Measurements from ENCODE around the gene PHF3. TPM values are rescaled to one million over a fixed set of nuclear protein-coding genes. Genes with fewer than 3 reads are reported as not detected.

PHF3 gene
- total RNA-seq, 3 donors from 2014 or later: 76.0 to 110 (median 90.4) TPM

GRCh38 chr6:63644668-63645326, 9.2 kb downstream of the PHF3 start:
- DNase-seq (ENCODE audit: low spot score in 2 of 2): peak in 1 of 2 donors; percentile 23
- Histone ChIP-seq H3K36me3 (no peaks in the 10 kb centered on the region), H3K9me3 (no peaks in the 10 kb centered on the region), H3K4me3 (no peak overlapping the region), H3K27me3 (no peaks in the 10 kb centered on the region), H3K27ac (peak overlapping the region in 1 of 2 donors; percentile 17), H3K4me1 (peaks cover 0 to 24% of the 10 kb centered on the region in 2 donors)
- intact Hi-C loops (cut with DNase I; ENCODE audit: low total_unique reads): no loop called here
- no peak for TF ChIP-seq CTCF (IDR thresholded peaks at IDR 0.05)
- no peak for TF ChIP-seq POLR2AphosphoS5 (IDR thresholded peaks at IDR 0.05)
- TF ChIP-seq POLR2A (IDR thresholded peaks at IDR 0.05): no peak

- Histone ChIP-seq H3K9me3 (no peaks in the 10 kb centered on the region), H3K4me1 (peaks cover 0 to 12% of the 10 kb centered on the region in 2 donors), H3K27ac (no peak overlapping the region), H3K36me3 (no peaks in the 10 kb centered on the region), H3K27me3 (no peaks in the 10 kb centered on the region), H3K4me3 (no peak overlapping the region)
- intact Hi-C loops (cut with DNase I; ENCODE audit: low total_unique reads): no loop called here
- no peak for DNase-seq (ENCODE audit: low spot score in 2 of 2)
- TF ChIP-seq CTCF (IDR thresholded peaks at IDR 0.05) (no peak), POLR2A (IDR thresholded peaks at IDR 0.05) (no peak), POLR2AphosphoS5 (IDR thresholded peaks at IDR 0.05) (no peak)
These were observed 13.7 kb downstream of the PHF3 start for GRCh38 chr6:63649269-63649668.

GRCh38 chr6:63649847-63650265, 14.3 kb downstream of the PHF3 start:
- H3K4me3 ChIP-seq: no peak overlapping the region
- TF ChIP-seq POLR2AphosphoS5 (IDR thresholded peaks at IDR 0.05): no peak
- TF ChIP-seq POLR2A (IDR thresholded peaks at IDR 0.05): no peak
- no peak for TF ChIP-seq CTCF (IDR thresholded peaks at IDR 0.05)
- peaks cover 0 to 11% of the 10 kb centered on the region in 2 donors for H3K4me1 ChIP-seq
- H3K27ac ChIP-seq: no peak overlapping the region
- H3K9me3 ChIP-seq: no peaks in the 10 kb centered on the region
- intact Hi-C loops (cut with DNase I; ENCODE audit: low total_unique reads): no loop called here
- H3K36me3 ChIP-seq: no peaks in the 10 kb centered on the region
- H3K27me3 ChIP-seq: no peaks in the 10 kb centered on the region
- no peak for DNase-seq (ENCODE audit: low spot score in 2 of 2)

GRCh38 chr6:63652980-63653379, 17.4 kb downstream of the PHF3 start:
- no peak overlapping the region for H3K27ac ChIP-seq
- H3K4me1 ChIP-seq: no peaks in the 10 kb centered on the region
- no peaks in the 10 kb centered on the region for H3K27me3 ChIP-seq
- H3K9me3 ChIP-seq: no peaks in the 10 kb centered on the region
- no peak for DNase-seq (ENCODE audit: low spot score in 2 of 2)
- no peak for TF ChIP-seq POLR2AphosphoS5 (IDR thresholded peaks at IDR 0.05)
- no peak for TF ChIP-seq CTCF (IDR thresholded peaks at IDR 0.05)
- no peak for TF ChIP-seq POLR2A (IDR thresholded peaks at IDR 0.05)
- H3K36me3 ChIP-seq: no peaks in the 10 kb centered on the region
- H3K4me3 ChIP-seq: no peak overlapping the region
- intact Hi-C loops (cut with DNase I; ENCODE audit: low total_unique reads): no loop called here

- Histone ChIP-seq H3K27me3 (no peaks in the 10 kb centered on the region), H3K4me3 (no peak overlapping the region), H3K9me3 (no peaks in the 10 kb centered on the region), H3K4me1 (no peaks in the 10 kb centered on the region), H3K36me3 (no peaks in the 10 kb centered on the region), H3K27ac (no peak overlapping the region)
- intact Hi-C loops (cut with DNase I; ENCODE audit: low total_unique reads): no loop called here
- TF ChIP-seq POLR2A (IDR thresholded peaks at IDR 0.05): no peak
- TF ChIP-seq CTCF (IDR thresholded peaks at IDR 0.05): no peak
- no peak for TF ChIP-seq POLR2AphosphoS5 (IDR thresholded peaks at IDR 0.05)
- DNase-seq (ENCODE audit: low spot score in 2 of 2): no peak
These were observed 25.2 kb downstream of the PHF3 start for GRCh38 chr6:63660757-63661156.

Data from breast epithelium (tissue), 4 donors.